Chondrocyte (in vitro differentiated cells): ENCODE measurements around the gene BACE2. TPM values are rescaled to one million over a fixed set of nuclear protein-coding genes. Genes with fewer than 3 reads are reported as not detected.
A peak's percentile ranks its signal among the peaks of the same experiment; 100 is the strongest.

ENCODE experiments used
- DNase-seq: peaks from one replicate; pipeline ENCODE4 v3.0.0; 2021; ENCODE audit warnings: mixed read lengths, low spot score
- H3K27ac Mint-ChIP-seq: one replicate; pipeline ENCODE4 v1.8.0; 2021; ENCODE audit warnings: mild to moderate bottlenecking, moderate library complexity, mixed read lengths; ENCODE audit not compliant: unreplicated experiment
- H3K27me3 Mint-ChIP-seq: 2 replicates; pipeline ENCODE4 v1.8.0; 2021; ENCODE audit warnings: low read depth, mixed read lengths
- H3K36me3 Mint-ChIP-seq: 2 replicates; pipeline ENCODE4 v1.8.0; 2021; ENCODE audit warnings: low read depth, mixed read lengths
- H3K4me1 Mint-ChIP-seq: 2 replicates; pipeline ENCODE4 v1.8.0; 2021; ENCODE audit warnings: low read depth, mild to moderate bottlenecking, mixed read lengths
- H3K4me3 Mint-ChIP-seq: one replicate; pipeline ENCODE4 v1.8.0; 2021; ENCODE audit warnings: mild to moderate bottlenecking, moderate library complexity, mixed read lengths; ENCODE audit not compliant: unreplicated experiment
- H3K9me3 Mint-ChIP-seq: 2 replicates; pipeline ENCODE4 v1.8.0; 2021; ENCODE audit warnings: low read depth, mixed read lengths
- CTCF ChIP-seq: fragments of 200-600 bp; sonication (generic); IDR thresholded peaks from 2 replicates; pipeline ENCODE4 v1.5.0; 2021; ENCODE audit warnings: antibody characterized with exemption, mild to moderate bottlenecking, moderate library complexity
- total RNA-seq: library from RNA; stranded (reverse); gene quantifications from 3 replicates; pipeline ENCODE4 v1.2.1, GENCODE V29; 2021

BACE2 gene
- total RNA-seq, 1 donor from 2014 or later: 77.9 TPM

GRCh38 chr21:41247561-41248545, 79.9 kb downstream of the BACE2 start:
- Mint-ChIP-seq H3K9me3 (no peaks in the 10 kb centered on the region), H3K36me3 (peaks cover 66% of the 10 kb centered on the region), H3K4me3 (no peak overlapping the region), H3K27ac (no peak overlapping the region), H3K4me1 (peaks cover 33% of the 10 kb centered on the region), H3K27me3 (no peaks in the 10 kb centered on the region)
- DNase-seq: no peak
- no peak for TF ChIP-seq CTCF

- H3K9me3 Mint-ChIP-seq: peaks cover 4% of the 10 kb centered on the region
- H3K4me1 Mint-ChIP-seq: peaks cover 33% of the 10 kb centered on the region
- no peak overlapping the region for H3K4me3 Mint-ChIP-seq
- no peak for DNase-seq
- peaks cover 66% of the 10 kb centered on the region for H3K36me3 Mint-ChIP-seq
- no peak for TF ChIP-seq CTCF
- peak overlapping the region; percentile 36 for H3K27ac Mint-ChIP-seq
- H3K27me3 Mint-ChIP-seq: no peaks in the 10 kb centered on the region
These were observed 81.5 kb downstream of the BACE2 start for GRCh38 chr21:41249476-41249875.

- DNase-seq: no peak
- peaks cover 7% of the 10 kb centered on the region for H3K9me3 Mint-ChIP-seq
- H3K4me1 Mint-ChIP-seq: peaks cover 33% of the 10 kb centered on the region
- TF ChIP-seq CTCF: no peak
- no peak overlapping the region for H3K4me3 Mint-ChIP-seq
- H3K27ac Mint-ChIP-seq: no peak overlapping the region
- H3K27me3 Mint-ChIP-seq: no peaks in the 10 kb centered on the region
- H3K36me3 Mint-ChIP-seq: peaks cover 71% of the 10 kb centered on the region
These were observed 82.6 kb downstream of the BACE2 start for GRCh38 chr21:41250519-41250918.

- no peak for DNase-seq
- no peak for TF ChIP-seq CTCF
- Mint-ChIP-seq H3K36me3 (peaks cover 77% of the 10 kb centered on the region), H3K9me3 (peaks cover 14% of the 10 kb centered on the region), H3K27ac (peak overlapping the region; percentile 42), H3K4me1 (peaks cover 33% of the 10 kb centered on the region), H3K4me3 (no peak overlapping the region), H3K27me3 (no peaks in the 10 kb centered on the region)
These were observed 84.1 kb downstream of the BACE2 start for GRCh38 chr21:41251961-41252642.

GRCh38 chr21:41254090-41254700, 86.2 kb downstream of the BACE2 start:
- H3K9me3 Mint-ChIP-seq: peaks cover 14% of the 10 kb centered on the region
- peak overlapping the region; percentile 38 for H3K27ac Mint-ChIP-seq
- peaks cover 70% of the 10 kb centered on the region for H3K36me3 Mint-ChIP-seq
- TF ChIP-seq CTCF: no peak
- no peak overlapping the region for H3K4me3 Mint-ChIP-seq
- no peak for DNase-seq
- H3K4me1 Mint-ChIP-seq: peaks cover 31% of the 10 kb centered on the region
- no peaks in the 10 kb centered on the region for H3K27me3 Mint-ChIP-seq
